ENCODE measurements around the gene EDAR.

The EDAR gene

GRCh38 chr2:108907822-108908712, 81.0 kb downstream of the EDAR start:
- H3K9me3 ChIP-seq (ENCODE audit: control insufficient read depth in 2 of 2, low read length in 2 of 2), result no peaks in the 10 kb centered on the region
- no peak overlapping the region for H3K9ac ChIP-seq (ENCODE audit: low read length in 2 of 2)
- H3K4me1 ChIP-seq (ENCODE audit: control insufficient read depth, insufficient read depth, low read length), result peaks cover 7% of the 10 kb centered on the region
- no peak overlapping the region for H3K27ac ChIP-seq (ENCODE audit: low read length)
- H3K27me3 ChIP-seq (ENCODE audit: control insufficient read depth in 1 of 2, insufficient read depth in 2 of 2, low read length in 2 of 2), result no peaks in the 10 kb centered on the region
- H3K36me3 ChIP-seq (ENCODE audit: control insufficient read depth in 2 of 2, insufficient read depth in 2 of 2, low read length in 2 of 2), result no peaks in the 10 kb centered on the region
- no peak overlapping the region for H3K4me3 ChIP-seq (ENCODE audit: low read length in 2 of 2)

GRCh38 chr2:108906403-108907077, 82.5 kb downstream of the EDAR start:
- H3K27me3 ChIP-seq (ENCODE audit: control insufficient read depth in 1 of 2, insufficient read depth in 2 of 2, low read length in 2 of 2), result no peaks in the 10 kb centered on the region
- H3K9ac ChIP-seq (ENCODE audit: low read length in 2 of 2), result no peak overlapping the region
- H3K4me1 ChIP-seq (ENCODE audit: control insufficient read depth, insufficient read depth, low read length), result peaks cover 7% of the 10 kb centered on the region
- H3K9me3 ChIP-seq (ENCODE audit: control insufficient read depth in 2 of 2, low read length in 2 of 2), result no peaks in the 10 kb centered on the region
- H3K4me3 ChIP-seq (ENCODE audit: low read length in 2 of 2), result no peak overlapping the region
- H3K27ac ChIP-seq (ENCODE audit: low read length), result no peak overlapping the region
- no peaks in the 10 kb centered on the region for H3K36me3 ChIP-seq (ENCODE audit: control insufficient read depth in 2 of 2, insufficient read depth in 2 of 2, low read length in 2 of 2)

- H3K4me1 ChIP-seq (ENCODE audit: control insufficient read depth, insufficient read depth, low read length), result peaks cover 7% of the 10 kb centered on the region
- H3K27ac ChIP-seq (ENCODE audit: low read length), result no peak overlapping the region
- no peak overlapping the region for H3K9ac ChIP-seq (ENCODE audit: low read length in 2 of 2)
- H3K9me3 ChIP-seq (ENCODE audit: control insufficient read depth in 2 of 2, low read length in 2 of 2), result no peaks in the 10 kb centered on the region
- no peaks in the 10 kb centered on the region for H3K36me3 ChIP-seq (ENCODE audit: control insufficient read depth in 2 of 2, insufficient read depth in 2 of 2, low read length in 2 of 2)
- no peak overlapping the region for H3K4me3 ChIP-seq (ENCODE audit: low read length in 2 of 2)
- H3K27me3 ChIP-seq (ENCODE audit: control insufficient read depth in 1 of 2, insufficient read depth in 2 of 2, low read length in 2 of 2), result no peaks in the 10 kb centered on the region
These were observed 83.1 kb downstream of the EDAR start for GRCh38 chr2:108905906-108906305.

- Histone ChIP-seq H3K4me1 (ENCODE audit: control insufficient read depth, insufficient read depth, low read length) (peaks cover 7% of the 10 kb centered on the region), H3K27ac (ENCODE audit: low read length) (no peak overlapping the region), H3K36me3 (ENCODE audit: control insufficient read depth in 2 of 2, insufficient read depth in 2 of 2, low read length in 2 of 2) (no peaks in the 10 kb centered on the region), H3K9me3 (ENCODE audit: control insufficient read depth in 2 of 2, low read length in 2 of 2) (no peaks in the 10 kb centered on the region), H3K27me3 (ENCODE audit: control insufficient read depth in 1 of 2, insufficient read depth in 2 of 2, low read length in 2 of 2) (no peaks in the 10 kb centered on the region), H3K9ac (ENCODE audit: low read length in 2 of 2) (no peak overlapping the region), H3K4me3 (ENCODE audit: low read length in 2 of 2) (no peak overlapping the region)
These were observed 83.8 kb downstream of the EDAR start for GRCh38 chr2:108905176-108905575.

- no peaks in the 10 kb centered on the region for H3K27me3 ChIP-seq (ENCODE audit: control insufficient read depth in 1 of 2, insufficient read depth in 2 of 2, low read length in 2 of 2)
- H3K4me3 ChIP-seq (ENCODE audit: low read length in 2 of 2), result no peak overlapping the region
- no peaks in the 10 kb centered on the region for H3K36me3 ChIP-seq (ENCODE audit: control insufficient read depth in 2 of 2, insufficient read depth in 2 of 2, low read length in 2 of 2)
- no peak overlapping the region for H3K27ac ChIP-seq (ENCODE audit: low read length)
- peaks cover 7% of the 10 kb centered on the region for H3K4me1 ChIP-seq (ENCODE audit: control insufficient read depth, insufficient read depth, low read length)
- H3K9me3 ChIP-seq (ENCODE audit: control insufficient read depth in 2 of 2, low read length in 2 of 2), result no peaks in the 10 kb centered on the region
- no peak overlapping the region for H3K9ac ChIP-seq (ENCODE audit: low read length in 2 of 2)
These were observed 84.3 kb downstream of the EDAR start for GRCh38 chr2:108904680-108905079.

- Histone ChIP-seq H3K27me3 (ENCODE audit: control insufficient read depth in 1 of 2, insufficient read depth in 2 of 2, low read length in 2 of 2) (peaks cover 0 to 3% of the 10 kb centered on the region in 2 donors), H3K4me3 (ENCODE audit: low read length in 2 of 2) (no peak overlapping the region), H3K36me3 (ENCODE audit: control insufficient read depth in 2 of 2, insufficient read depth in 2 of 2, low read length in 2 of 2) (no peaks in the 10 kb centered on the region), H3K9me3 (ENCODE audit: control insufficient read depth in 2 of 2, low read length in 2 of 2) (no peaks in the 10 kb centered on the region), H3K4me1 (ENCODE audit: control insufficient read depth, insufficient read depth, low read length) (no peaks in the 10 kb centered on the region), H3K27ac (ENCODE audit: low read length) (no peak overlapping the region), H3K9ac (ENCODE audit: low read length in 2 of 2) (no peak overlapping the region)
These were observed 90.5 kb downstream of the EDAR start for GRCh38 chr2:108898315-108899082.

- H3K27me3 ChIP-seq (ENCODE audit: control insufficient read depth in 1 of 2, insufficient read depth in 2 of 2, low read length in 2 of 2), result peaks cover 0 to 3% of the 10 kb centered on the region in 2 donors
- no peak overlapping the region for H3K9ac ChIP-seq (ENCODE audit: low read length in 2 of 2)
- no peak overlapping the region for H3K27ac ChIP-seq (ENCODE audit: low read length)
- no peak overlapping the region for H3K4me3 ChIP-seq (ENCODE audit: low read length in 2 of 2)
- H3K9me3 ChIP-seq (ENCODE audit: control insufficient read depth in 2 of 2, low read length in 2 of 2), result no peaks in the 10 kb centered on the region
- no peaks in the 10 kb centered on the region for H3K36me3 ChIP-seq (ENCODE audit: control insufficient read depth in 2 of 2, insufficient read depth in 2 of 2, low read length in 2 of 2)
- H3K4me1 ChIP-seq (ENCODE audit: control insufficient read depth, insufficient read depth, low read length), result no peaks in the 10 kb centered on the region
These were observed 92.3 kb downstream of the EDAR start for GRCh38 chr2:108896741-108897140.

GRCh38 chr2:108895188-108895587, 93.8 kb downstream of the EDAR start:
- Histone ChIP-seq H3K4me1 (ENCODE audit: control insufficient read depth, insufficient read depth, low read length) (no peaks in the 10 kb centered on the region), H3K9ac (ENCODE audit: low read length in 2 of 2) (no peak overlapping the region), H3K9me3 (ENCODE audit: control insufficient read depth in 2 of 2, low read length in 2 of 2) (peaks cover 0 to 5% of the 10 kb centered on the region in 2 donors), H3K36me3 (ENCODE audit: control insufficient read depth in 2 of 2, insufficient read depth in 2 of 2, low read length in 2 of 2) (no peaks in the 10 kb centered on the region), H3K4me3 (ENCODE audit: low read length in 2 of 2) (no peak overlapping the region), H3K27me3 (ENCODE audit: control insufficient read depth in 1 of 2, insufficient read depth in 2 of 2, low read length in 2 of 2) (peaks cover 0 to 3% of the 10 kb centered on the region in 2 donors), H3K27ac (ENCODE audit: low read length) (no peak overlapping the region)

- Histone ChIP-seq H3K4me1 (ENCODE audit: control insufficient read depth, insufficient read depth, low read length) (no peaks in the 10 kb centered on the region), H3K27ac (ENCODE audit: low read length) (no peak overlapping the region), H3K36me3 (ENCODE audit: control insufficient read depth in 2 of 2, insufficient read depth in 2 of 2, low read length in 2 of 2) (no peaks in the 10 kb centered on the region), H3K9me3 (ENCODE audit: control insufficient read depth in 2 of 2, low read length in 2 of 2) (peaks cover 0 to 6% of the 10 kb centered on the region in 2 donors), H3K27me3 (ENCODE audit: control insufficient read depth in 1 of 2, insufficient read depth in 2 of 2, low read length in 2 of 2) (peaks cover 0 to 3% of the 10 kb centered on the region in 2 donors), H3K9ac (ENCODE audit: low read length in 2 of 2) (no peak overlapping the region), H3K4me3 (ENCODE audit: low read length in 2 of 2) (no peak overlapping the region)
These were observed 94.3 kb downstream of the EDAR start for GRCh38 chr2:108894766-108895165.

GRCh38 chr2:108893277-108893676, 95.7 kb downstream of the EDAR start:
- peaks cover 0 to 3% of the 10 kb centered on the region in 2 donors for H3K27me3 ChIP-seq (ENCODE audit: control insufficient read depth in 1 of 2, insufficient read depth in 2 of 2, low read length in 2 of 2)
- no peaks in the 10 kb centered on the region for H3K36me3 ChIP-seq (ENCODE audit: control insufficient read depth in 2 of 2, insufficient read depth in 2 of 2, low read length in 2 of 2)
- no peaks in the 10 kb centered on the region for H3K4me1 ChIP-seq (ENCODE audit: control insufficient read depth, insufficient read depth, low read length)
- H3K9ac ChIP-seq (ENCODE audit: low read length in 2 of 2), result no peak overlapping the region
- H3K4me3 ChIP-seq (ENCODE audit: low read length in 2 of 2), result no peak overlapping the region
- no peak overlapping the region for H3K27ac ChIP-seq (ENCODE audit: low read length)
- H3K9me3 ChIP-seq (ENCODE audit: control insufficient read depth in 2 of 2, low read length in 2 of 2), result peaks cover 0 to 6% of the 10 kb centered on the region in 2 donors

Measured in stomach smooth muscle (tissue), 2 donors.